Lung (tissue), 12 donors: ENCODE measurements around the gene SUGCT. TPM values are rescaled to one million over a fixed set of nuclear protein-coding genes. Genes with fewer than 3 reads are reported as not detected.

ENCODE experiments used
- ATAC-seq: fragments of 200-7000 bp; cut with Tn5 transposase; one replicate; pipeline ENCODE4 v1.9.1; 2020; ENCODE audit warnings: moderate number of reproducible peaks; ENCODE audit not compliant: insufficient read depth, low FRiP score
- DNase-seq, 3 donors: peaks; one replicate each; pipeline ENCODE4 v3.0.0-alpha.2; 2013 to 2017
- H3K27ac ChIP-seq, 2 donors: one replicate each; pipeline ENCODE4 v1.5.1; 2013; ENCODE audit warnings: mild to moderate bottlenecking in 2 of 2, moderate library complexity in 2 of 2, control low read depth in 1 of 2, inconsistent platforms in 1 of 2, low read depth in 1 of 2, low read length in 1 of 2
- H3K27me3 ChIP-seq, 3 donors: one replicate each; pipeline ENCODE4 v1.5.1; 2013; ENCODE audit warnings: low read length in 2 of 3; ENCODE audit not compliant: control insufficient read depth in 3 of 3, insufficient read depth in 3 of 3
- H3K36me3 ChIP-seq, 4 donors: one replicate each; pipeline ENCODE4 v1.5.1; 2013; ENCODE audit warnings: low read length in 4 of 4, mild to moderate bottlenecking in 1 of 4, moderate library complexity in 1 of 4; ENCODE audit not compliant: control insufficient read depth in 4 of 4, insufficient read depth in 4 of 4
- H3K4me1 ChIP-seq, 5 donors: one replicate each; pipeline ENCODE4 v1.5.1; 2013; ENCODE audit warnings: low read length in 5 of 5, mild to moderate bottlenecking in 2 of 5, moderate library complexity in 1 of 5; ENCODE audit not compliant: control insufficient read depth in 5 of 5, insufficient read depth in 5 of 5
- H3K4me3 ChIP-seq: one replicate; pipeline ENCODE4 v1.5.1; 2013; ENCODE audit warnings: mild to moderate bottlenecking, control low read depth, moderate library complexity
- H3K9ac ChIP-seq, 2 donors: one replicate each; pipeline ENCODE4 v1.5.1; 2013; ENCODE audit warnings: low read length in 2 of 2, control low read depth in 1 of 2; ENCODE audit not compliant: insufficient read depth in 1 of 2
- H3K9me3 ChIP-seq, 4 donors: one replicate each; pipeline ENCODE4 v1.5.1; 2013; ENCODE audit warnings: low read length in 3 of 4, mild to moderate bottlenecking in 1 of 4, moderate library complexity in 1 of 4; ENCODE audit not compliant: control insufficient read depth in 4 of 4, insufficient read depth in 3 of 4
- WGBS, 2 donors: extraction: QIAGEN DNeasy Blood & Tissue Kit; methylation state at CpG; one replicate each; pipeline ENCODE4 v1.1.7; 2013; 5-methylcytosine and 5-hydroxymethylcytosine counted together
- polyA plus RNA-seq, 2 donors: library from polyadenylated mRNA; stranded (reverse); fragments of 200-250 nt; gene quantifications; one replicate each; pipeline ENCODE4 v1.2.1, GENCODE V29; 2013
- total RNA-seq, 2 donors: library from RNA; depleted of rRNA in 1 of 2; stranded (reverse); fragments of >200 nt in 1 of 2; gene quantifications; one replicate each; pipeline ENCODE4 v1.2.1, GENCODE V29; 2014 to 2021
- TF ChIP-seq, protein P1 (sequence below): IDR thresholded peaks from 2 replicates; pipeline ENCODE4 v1.5.1; 2012; ENCODE audit warnings: mild to moderate bottlenecking; ENCODE audit errors: control extremely low read depth, extremely low read depth
- donor health status: control.
- donor health status: control.
- donor health status: Bipolar disorder and iron deficiency.
- donor health status: healthy.
- donor health status: DM: yes; HTN: yes; CAD: no.

The SUGCT gene
- total and polyA plus RNA-seq, 4 donors: 0.23 to 4.2 (median 1.8) TPM

DNA sequence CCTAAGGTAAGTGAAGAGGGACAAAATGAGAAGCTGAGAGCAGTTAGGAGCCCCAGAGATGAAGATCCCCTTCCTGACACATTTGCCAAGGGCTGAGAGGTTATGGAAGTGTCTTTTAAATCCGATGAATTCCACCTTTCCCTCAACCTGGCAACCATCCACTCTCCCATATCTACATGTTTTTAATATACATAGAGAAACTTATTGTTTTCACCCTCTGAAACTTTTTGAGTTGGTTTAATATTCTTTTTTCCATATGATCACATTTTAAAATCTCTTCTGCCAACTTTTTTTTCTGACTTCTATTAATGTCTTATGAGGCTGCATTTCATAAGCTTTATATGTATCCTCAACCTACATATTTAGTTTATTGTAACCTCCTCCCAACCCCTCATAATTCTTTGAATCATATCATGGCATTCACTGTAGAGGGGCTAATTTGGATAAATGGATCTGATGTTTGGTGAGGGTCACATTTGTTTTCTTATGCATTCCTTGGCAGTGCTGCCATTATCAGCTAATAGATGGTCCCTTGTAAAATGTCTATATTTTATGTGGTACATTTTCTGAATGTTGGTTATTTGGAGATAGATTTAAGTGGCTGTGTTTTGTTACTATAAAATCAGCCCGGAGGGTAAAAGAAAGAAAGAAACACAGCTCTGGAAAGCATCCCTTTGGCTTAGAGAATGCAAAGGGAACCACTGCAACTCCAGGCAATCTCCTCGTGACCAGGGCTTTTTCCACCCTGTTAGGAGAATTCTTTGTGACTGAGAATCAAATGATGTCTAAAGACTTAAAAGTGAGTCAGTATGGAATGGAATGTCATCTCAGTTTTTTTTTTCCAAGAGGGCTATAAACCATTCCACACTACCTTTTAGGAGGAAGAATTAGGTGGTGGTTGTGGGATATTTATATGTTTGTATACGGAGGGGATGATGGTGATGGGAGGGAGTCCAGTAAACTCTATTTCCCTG, 334.4 kb downstream of the SUGCT start:
- H3K4me3 ChIP-seq: no peak overlapping the region
- H3K36me3 ChIP-seq: no peaks in the 10 kb centered on the region
- H3K4me1 ChIP-seq: peaks cover 0 to 32% (median 10%) of the 10 kb centered on the region in 5 donors
- 70 to 88% methylated on average over 4 of the region's 4 CpGs for WGBS, 2 donors
- no peaks in the 10 kb centered on the region for H3K9me3 ChIP-seq
- DNase-seq (no peak), ATAC-seq (no peak)
- H3K27ac ChIP-seq: no peak overlapping the region
- no peaks in the 10 kb centered on the region for H3K27me3 ChIP-seq
- H3K9ac ChIP-seq: no peak overlapping the region
- TF ChIP-seq, protein P1, sequence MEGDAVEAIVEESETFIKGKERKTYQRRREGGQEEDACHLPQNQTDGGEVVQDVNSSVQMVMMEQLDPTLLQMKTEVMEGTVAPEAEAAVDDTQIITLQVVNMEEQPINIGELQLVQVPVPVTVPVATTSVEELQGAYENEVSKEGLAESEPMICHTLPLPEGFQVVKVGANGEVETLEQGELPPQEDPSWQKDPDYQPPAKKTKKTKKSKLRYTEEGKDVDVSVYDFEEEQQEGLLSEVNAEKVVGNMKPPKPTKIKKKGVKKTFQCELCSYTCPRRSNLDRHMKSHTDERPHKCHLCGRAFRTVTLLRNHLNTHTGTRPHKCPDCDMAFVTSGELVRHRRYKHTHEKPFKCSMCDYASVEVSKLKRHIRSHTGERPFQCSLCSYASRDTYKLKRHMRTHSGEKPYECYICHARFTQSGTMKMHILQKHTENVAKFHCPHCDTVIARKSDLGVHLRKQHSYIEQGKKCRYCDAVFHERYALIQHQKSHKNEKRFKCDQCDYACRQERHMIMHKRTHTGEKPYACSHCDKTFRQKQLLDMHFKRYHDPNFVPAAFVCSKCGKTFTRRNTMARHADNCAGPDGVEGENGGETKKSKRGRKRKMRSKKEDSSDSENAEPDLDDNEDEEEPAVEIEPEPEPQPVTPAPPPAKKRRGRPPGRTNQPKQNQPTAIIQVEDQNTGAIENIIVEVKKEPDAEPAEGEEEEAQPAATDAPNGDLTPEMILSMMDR: no peak

DNA sequence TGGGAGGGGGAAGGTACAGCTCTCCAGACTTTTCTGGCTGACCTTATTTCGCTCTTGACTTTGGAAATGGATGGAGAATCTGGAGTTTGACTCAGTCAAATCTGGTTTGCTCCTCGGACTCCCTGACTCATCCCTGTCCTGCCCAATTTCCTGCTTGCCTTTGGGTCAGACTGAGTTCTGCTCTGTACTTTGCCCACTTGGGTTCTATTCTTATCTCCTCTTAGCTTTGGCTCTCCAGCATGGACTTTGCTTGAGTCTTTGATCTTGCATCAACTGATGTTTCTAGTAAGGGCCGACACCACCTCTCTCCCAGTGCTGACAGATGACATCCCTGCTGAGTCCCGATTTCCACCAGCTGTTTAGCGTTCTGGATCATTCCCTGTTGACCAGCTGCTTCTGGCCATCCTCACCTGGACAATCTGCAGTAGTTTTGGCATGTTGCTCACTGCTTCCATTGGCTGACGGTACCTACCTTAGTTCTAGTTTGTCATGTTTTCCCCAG, 335.3 kb downstream of the SUGCT start:
- 73 to 88% methylated on average over 6 of the region's 6 CpGs for WGBS, 2 donors
- no peak overlapping the region for H3K4me3 ChIP-seq
- no peaks in the 10 kb centered on the region for H3K9me3 ChIP-seq
- no peak for ATAC-seq
- peak overlapping the region in 1 of 2 donors; percentile 7 for H3K9ac ChIP-seq
- no peaks in the 10 kb centered on the region for H3K27me3 ChIP-seq
- peak; percentile 37 to 60 (median 46) for DNase-seq
- no peak overlapping the region for H3K27ac ChIP-seq
- TF ChIP-seq, protein P1: no peak
- no peaks in the 10 kb centered on the region for H3K36me3 ChIP-seq
- H3K4me1 ChIP-seq: peaks cover 0 to 27% (median 10%) of the 10 kb centered on the region in 5 donors

DNA sequence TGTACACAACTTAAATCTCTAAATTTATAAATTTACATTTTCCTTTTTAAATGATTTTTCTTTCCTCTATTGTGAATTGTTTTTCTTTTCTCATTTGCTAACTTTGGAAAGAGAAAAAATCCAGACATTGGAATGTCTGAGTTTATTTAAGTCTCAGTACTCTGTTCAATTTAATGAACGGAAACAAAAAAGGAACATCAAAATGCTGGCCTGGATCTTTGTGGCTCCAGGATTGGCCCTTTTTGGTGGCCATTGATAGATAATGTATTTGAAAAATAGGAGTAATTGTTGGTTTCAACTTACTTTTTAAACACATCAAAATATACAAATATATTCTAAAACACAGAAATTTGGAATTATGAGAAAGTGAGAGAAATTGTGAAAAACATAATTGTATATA, 336.0 kb downstream of the SUGCT start:
- H3K9me3 ChIP-seq: no peaks in the 10 kb centered on the region
- H3K27ac ChIP-seq: no peak overlapping the region
- H3K4me1 ChIP-seq: peaks cover 0 to 27% (median 10%) of the 10 kb centered on the region in 5 donors
- DNase-seq (peak in 2 of 3 donors; percentile 37 to 44), ATAC-seq (no peak)
- no peak overlapping the region for H3K9ac ChIP-seq
- H3K27me3 ChIP-seq: no peaks in the 10 kb centered on the region
- TF ChIP-seq, protein P1: no peak
- no peaks in the 10 kb centered on the region for H3K36me3 ChIP-seq
- WGBS, 2 donors: 77 to 80% methylated on average over 1 of the region's 1 CpG
- H3K4me3 ChIP-seq: no peak overlapping the region
